ENCODE data around the gene PPP5C.

DNA sequence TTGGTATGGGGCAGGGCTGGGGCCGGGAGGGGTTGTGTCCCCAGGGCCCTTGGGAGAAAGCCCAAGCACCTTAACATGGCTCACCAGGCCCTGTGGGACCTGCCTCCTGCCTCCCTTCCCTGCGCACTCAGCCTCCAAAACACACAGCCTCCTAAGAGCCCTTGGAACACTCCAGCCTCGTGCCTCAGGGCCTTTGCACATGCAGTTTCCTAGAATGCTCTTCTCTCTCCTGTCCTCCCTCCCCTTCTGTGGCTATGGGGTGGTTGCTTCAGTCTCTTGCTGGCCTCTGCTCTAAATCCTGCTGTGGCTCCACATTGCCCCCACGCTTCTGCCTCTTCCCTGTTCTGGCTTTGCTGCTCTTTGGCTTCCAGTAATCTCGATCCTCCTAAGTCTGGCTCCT lies 26.3 kb upstream of the PPP5C start:
- no peak for TF ChIP-seq POLR2A (IDR thresholded peaks at IDR 0.05; ENCODE audit: borderline replicate concordance, extremely low read depth, insufficient read depth, insufficient read length)
- TF ChIP-seq, protein P1, sequence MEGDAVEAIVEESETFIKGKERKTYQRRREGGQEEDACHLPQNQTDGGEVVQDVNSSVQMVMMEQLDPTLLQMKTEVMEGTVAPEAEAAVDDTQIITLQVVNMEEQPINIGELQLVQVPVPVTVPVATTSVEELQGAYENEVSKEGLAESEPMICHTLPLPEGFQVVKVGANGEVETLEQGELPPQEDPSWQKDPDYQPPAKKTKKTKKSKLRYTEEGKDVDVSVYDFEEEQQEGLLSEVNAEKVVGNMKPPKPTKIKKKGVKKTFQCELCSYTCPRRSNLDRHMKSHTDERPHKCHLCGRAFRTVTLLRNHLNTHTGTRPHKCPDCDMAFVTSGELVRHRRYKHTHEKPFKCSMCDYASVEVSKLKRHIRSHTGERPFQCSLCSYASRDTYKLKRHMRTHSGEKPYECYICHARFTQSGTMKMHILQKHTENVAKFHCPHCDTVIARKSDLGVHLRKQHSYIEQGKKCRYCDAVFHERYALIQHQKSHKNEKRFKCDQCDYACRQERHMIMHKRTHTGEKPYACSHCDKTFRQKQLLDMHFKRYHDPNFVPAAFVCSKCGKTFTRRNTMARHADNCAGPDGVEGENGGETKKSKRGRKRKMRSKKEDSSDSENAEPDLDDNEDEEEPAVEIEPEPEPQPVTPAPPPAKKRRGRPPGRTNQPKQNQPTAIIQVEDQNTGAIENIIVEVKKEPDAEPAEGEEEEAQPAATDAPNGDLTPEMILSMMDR (IDR thresholded peaks at IDR 0.05 in 2 of 3, conservative IDR thresholded peaks at IDR 0.05 in 1 of 3; ENCODE audit: borderline replicate concordance in 1 of 3, insufficient read depth in 1 of 3, low read depth in 2 of 3, low read length in 2 of 3): no peak
- TF ChIP-seq, protein P2, sequence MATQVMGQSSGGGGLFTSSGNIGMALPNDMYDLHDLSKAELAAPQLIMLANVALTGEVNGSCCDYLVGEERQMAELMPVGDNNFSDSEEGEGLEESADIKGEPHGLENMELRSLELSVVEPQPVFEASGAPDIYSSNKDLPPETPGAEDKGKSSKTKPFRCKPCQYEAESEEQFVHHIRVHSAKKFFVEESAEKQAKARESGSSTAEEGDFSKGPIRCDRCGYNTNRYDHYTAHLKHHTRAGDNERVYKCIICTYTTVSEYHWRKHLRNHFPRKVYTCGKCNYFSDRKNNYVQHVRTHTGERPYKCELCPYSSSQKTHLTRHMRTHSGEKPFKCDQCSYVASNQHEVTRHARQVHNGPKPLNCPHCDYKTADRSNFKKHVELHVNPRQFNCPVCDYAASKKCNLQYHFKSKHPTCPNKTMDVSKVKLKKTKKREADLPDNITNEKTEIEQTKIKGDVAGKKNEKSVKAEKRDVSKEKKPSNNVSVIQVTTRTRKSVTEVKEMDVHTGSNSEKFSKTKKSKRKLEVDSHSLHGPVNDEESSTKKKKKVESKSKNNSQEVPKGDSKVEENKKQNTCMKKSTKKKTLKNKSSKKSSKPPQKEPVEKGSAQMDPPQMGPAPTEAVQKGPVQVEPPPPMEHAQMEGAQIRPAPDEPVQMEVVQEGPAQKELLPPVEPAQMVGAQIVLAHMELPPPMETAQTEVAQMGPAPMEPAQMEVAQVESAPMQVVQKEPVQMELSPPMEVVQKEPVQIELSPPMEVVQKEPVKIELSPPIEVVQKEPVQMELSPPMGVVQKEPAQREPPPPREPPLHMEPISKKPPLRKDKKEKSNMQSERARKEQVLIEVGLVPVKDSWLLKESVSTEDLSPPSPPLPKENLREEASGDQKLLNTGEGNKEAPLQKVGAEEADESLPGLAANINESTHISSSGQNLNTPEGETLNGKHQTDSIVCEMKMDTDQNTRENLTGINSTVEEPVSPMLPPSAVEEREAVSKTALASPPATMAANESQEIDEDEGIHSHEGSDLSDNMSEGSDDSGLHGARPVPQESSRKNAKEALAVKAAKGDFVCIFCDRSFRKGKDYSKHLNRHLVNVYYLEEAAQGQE (IDR thresholded peaks at IDR 0.05; ENCODE audit: low read depth): no peak
- TF ChIP-seq, protein P3, sequence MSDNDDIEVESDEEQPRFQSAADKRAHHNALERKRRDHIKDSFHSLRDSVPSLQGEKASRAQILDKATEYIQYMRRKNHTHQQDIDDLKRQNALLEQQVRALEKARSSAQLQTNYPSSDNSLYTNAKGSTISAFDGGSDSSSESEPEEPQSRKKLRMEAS (IDR thresholded peaks at IDR 0.05): no peak
- TF ChIP-seq SP1 (IDR thresholded peaks at IDR 0.05; ENCODE audit: low read depth): no peak
- TF ChIP-seq YY1 (IDR thresholded peaks at IDR 0.05; ENCODE audit: extremely low read depth, insufficient replicate concordance, low read depth, low read length): no peak
- TF ChIP-seq EZH2 (IDR thresholded peaks at IDR 0.05): no peak
- TF ChIP-seq, protein P4, sequence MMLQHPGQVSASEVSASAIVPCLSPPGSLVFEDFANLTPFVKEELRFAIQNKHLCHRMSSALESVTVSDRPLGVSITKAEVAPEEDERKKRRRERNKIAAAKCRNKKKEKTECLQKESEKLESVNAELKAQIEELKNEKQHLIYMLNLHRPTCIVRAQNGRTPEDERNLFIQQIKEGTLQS (IDR thresholded peaks at IDR 0.05): no peak
- TF ChIP-seq ZNF274 (IDR thresholded peaks at IDR 0.05; ENCODE audit: low read depth, low read length): no peak
- TF ChIP-seq CEBPB (IDR thresholded peaks at IDR 0.05; ENCODE audit: low read depth): no peak
- TF ChIP-seq SIN3A (IDR thresholded peaks at IDR 0.05; ENCODE audit: low read depth): no peak
- no peak for TF ChIP-seq EZH2phosphoT487 (IDR thresholded peaks at IDR 0.05; ENCODE audit: borderline replicate concordance)

All from HCT116 (cell line).